GM15510 (cell line): ENCODE data around the gene CRIP1.
A peak's percentile ranks its signal among the peaks of the same experiment; 100 is the strongest.

Experiments used
- POLR2A ChIP-seq: IDR thresholded peaks from 3 replicates; pipeline ENCODE4 v1.6.1; 2011; ENCODE audit warnings: borderline replicate concordance; ENCODE audit not compliant: insufficient read length; ENCODE audit errors: extremely low read depth

The CRIP1 gene

DNA sequence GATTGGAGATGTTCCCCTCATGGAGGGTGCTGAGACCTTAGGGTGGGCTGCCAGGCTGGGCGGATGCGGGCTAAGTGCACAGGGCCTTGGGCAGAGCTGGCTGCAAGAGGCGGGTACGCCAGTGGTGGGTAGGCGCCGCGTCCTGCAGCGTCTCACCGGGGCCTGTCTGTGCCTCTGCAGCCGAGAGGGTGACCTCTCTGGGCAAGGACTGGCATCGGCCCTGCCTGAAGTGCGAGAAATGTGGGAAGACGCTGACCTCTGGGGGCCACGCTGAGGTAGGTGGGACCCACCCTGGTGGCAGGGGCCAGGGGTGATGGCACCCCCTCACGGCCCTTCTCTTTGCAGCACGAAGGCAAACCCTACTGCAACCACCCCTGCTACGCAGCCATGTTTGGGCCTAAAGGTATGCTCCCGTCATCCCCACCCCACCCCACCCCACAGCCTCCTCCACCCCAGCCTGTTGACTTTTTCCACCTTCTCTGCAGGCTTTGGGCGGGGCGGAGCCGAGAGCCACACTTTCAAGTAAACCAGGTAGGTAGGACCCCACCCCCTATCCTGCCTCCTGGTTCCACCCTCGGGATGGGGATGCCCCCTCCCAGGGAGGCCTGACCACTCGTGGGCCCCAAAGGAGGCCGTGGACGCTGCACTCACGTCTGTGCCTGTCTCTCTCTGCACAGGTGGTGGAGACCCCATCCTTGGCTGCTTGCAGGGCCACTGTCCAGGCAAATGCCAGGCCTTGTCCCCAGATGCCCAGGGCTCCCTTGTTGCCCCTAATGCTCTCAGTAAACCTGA, 1.5 kb downstream of the CRIP1 start:
- TF ChIP-seq POLR2A: no peak

DNA sequence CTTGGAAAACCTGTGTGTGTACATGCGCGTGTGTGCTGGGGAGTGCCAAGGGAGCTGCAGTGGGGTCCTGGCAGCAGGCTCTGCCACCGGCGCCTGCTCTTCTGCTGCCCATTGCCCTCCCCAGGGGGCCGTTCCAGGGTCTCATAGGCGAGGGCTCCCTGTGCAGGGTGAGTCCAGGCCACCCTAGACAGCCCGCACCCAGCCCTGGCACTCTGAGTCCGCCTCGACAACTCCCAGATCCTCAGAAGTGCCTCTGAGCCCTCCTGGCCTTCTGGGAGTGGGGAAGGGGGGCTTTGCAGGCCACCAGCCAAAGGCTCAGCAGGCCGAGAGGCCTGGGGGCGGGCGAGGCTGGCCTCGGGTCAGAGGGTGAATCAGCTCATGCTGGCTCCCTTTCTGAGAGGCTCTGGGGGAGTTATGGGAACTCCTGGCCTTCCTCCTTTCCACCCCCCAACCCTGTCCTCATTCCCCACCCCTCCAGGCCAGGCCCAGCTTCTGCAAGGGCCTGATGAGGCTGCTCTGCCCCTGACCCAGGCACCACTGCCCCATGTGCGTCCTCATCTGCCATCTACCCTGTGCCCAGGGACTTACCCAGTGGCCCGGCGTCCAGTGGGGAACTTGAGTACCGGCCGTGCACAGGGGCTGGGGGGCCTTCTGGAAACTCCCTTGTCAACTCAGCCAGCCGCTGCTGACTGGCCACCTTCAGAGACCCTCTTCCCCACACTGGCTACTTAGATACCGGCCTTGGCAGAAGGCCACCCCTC, 2.3 kb downstream of the CRIP1 start:
- no peak for TF ChIP-seq POLR2A

DNA sequence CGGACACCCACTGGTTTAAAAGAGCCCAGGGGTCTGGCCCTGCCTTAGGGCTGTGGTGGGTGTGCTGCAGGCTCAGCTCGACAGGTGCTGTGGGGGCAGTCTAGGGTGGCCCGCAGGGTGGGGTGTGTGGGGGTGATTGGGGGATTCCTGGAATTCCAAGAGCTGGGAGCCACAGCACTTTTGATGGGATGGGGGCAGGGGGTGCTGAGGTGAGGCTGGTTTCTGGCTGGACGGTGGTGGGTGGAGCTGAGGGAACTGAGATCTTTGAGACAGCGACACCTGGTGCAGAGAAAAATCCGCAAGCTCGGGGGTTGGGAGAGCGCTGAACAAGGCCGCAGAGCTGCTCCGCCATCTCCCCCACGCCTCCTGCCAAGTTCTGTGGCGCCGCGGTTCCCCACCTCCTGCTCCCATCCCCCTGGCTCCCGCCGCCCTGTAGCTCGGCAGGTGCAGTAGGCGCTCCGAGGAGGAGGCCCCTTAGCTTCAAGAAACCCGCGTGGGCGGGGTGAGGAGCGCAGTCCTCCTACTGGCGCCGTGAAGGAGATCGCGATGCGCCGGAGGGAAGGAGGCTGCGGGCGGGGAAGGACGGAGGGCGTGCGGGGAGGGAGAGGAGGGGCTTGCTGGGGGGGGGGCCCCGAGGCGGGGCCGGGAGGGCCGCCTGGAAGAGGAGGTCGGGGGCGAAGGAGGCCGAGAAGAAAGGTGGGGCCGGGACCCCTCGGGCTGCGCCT, 3.0 kb downstream of the CRIP1 start:
- TF ChIP-seq POLR2A: no peak

DNA sequence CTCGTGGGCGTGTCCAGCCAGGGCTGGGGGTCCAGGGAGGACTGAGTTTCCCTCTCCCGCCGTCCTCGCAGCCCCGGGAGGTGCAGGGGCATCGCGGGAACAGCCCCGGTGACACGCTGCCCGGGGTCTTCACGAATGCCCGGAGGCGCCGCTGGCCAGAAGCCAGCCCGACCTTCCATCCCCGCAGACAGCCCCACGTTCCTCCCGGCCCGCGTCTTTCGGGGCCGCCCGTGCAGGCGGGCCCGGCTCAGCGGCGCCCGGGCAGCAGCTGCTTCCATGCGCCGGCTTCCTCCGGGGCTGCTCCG, 3.5 kb downstream of the CRIP1 start:
- no peak for TF ChIP-seq POLR2A

DNA sequence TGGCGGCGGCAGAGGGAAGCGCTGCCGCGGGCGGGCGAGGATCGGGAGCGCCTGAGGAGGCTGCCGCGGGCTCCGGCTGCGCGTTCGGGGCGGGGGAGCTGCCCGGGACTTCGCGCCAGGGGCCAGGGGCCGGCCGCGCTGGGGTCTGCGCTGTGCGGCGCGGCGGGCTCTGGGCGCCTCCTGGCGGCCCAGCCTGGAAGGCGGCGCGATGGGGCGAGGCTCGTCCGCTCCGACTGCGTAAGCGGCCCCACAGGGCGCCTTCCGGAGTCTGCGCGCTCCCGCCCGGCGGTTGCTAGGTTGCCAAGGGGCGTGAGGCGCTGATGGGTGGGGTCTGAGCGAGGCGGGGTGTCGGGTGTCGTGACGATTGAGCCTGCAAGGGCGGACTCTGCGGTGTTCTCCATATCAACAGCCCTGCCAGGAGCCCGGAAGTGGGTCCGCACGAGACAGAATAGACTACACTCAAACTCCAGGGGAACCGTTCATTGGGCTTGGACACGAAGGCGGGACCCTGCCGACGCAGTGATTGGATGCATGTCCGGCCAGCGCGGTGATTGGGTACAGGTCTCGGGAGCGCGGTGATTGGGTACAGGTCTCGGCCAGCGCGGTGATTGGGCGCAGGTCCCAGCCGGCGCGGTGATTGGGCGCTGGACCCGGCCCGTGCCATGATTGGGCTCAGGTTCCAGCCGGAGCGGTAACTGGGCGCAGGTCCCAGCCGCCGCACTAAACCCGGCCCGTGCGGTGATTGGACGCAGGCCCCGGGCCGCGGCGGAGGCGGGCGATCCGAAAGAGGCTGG, 4.1 kb downstream of the CRIP1 start, which contains the start of gene TEDC1:
Gene TEDC1 (plus strand): TSS at position 675 of the 794 bp plus-strand sequence. CDS start 130 bp downstream, outside the sequence.
- peak; percentile 83 for TF ChIP-seq POLR2A

DNA sequence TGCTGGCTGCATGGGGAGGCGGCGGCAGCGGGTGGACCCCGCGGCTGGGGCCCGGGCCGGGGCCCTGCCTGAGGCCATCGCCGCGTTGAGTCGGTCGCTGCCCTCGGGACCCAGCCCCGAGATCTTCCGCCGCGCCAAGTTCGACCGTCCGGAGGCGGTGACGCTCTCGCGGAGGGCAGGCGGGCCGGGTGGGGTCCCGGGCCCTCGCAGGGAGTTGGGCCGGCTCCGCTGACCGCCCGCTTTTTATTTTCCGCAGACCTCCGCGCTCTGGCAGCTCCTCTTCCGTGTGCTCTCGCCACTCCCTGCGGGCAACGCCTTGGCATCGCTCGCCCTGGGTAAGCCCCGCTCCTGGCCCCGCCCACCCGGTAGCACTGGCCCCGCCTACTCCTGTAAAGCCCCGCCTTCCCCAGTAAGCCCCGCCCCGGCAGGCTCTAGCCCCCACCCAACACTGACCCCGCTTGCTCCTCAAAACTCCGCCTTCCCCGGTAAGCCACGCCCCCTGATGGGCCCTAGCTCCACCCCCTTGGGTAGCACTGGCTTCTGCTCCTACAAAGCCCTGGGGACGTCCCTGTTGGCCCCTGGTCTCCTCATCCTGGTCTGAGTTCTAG, 4.8 kb downstream of the CRIP1 start:
- no peak for TF ChIP-seq POLR2A

DNA sequence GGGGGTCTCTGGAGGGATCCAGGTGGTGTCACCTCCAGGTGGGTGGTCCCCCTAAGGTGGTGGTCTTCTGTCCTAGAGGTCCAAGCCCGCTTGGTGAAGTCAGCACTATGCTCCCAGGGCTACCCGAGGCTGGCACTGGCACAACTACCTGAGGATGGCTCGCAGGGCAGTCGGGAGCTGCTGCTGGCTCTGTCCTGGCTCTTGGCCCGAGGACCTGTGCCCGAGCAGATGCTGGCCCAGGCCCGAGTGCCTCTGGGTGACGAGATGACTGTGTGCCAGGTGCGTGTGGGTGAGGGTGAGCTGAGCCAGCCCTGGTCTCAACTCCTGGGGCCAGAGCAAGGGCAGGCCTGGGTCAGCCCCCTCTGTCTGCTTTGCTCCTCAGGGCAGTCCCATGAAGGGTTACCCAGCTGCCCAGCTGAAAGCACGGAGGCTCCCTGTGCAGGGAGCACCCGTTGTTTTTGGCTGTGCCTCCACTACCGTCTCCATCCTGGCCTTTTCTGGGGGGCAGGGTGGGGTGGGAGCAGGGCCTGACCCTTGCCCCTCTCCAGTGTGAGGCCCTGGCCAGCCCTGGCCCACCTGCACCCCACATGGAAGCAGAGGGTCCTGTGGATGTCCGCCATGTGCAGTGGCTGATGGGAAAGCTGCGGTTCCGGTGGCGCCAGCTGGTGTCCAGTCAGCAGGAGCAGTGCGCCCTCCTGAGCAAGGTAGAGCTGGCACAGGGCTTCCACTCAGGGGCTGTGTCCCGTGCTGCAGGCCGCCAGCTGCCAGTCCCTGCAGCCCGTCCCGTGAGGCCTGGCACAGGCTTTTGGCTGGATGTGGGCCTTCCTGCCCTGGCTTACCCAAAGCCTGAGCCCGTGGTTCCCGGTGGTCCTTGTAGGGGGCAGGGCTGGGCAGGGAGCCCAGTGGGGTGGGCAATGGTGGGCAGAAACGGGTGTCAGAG, 5.6 kb downstream of the CRIP1 start:
- TF ChIP-seq POLR2A: no peak

DNA sequence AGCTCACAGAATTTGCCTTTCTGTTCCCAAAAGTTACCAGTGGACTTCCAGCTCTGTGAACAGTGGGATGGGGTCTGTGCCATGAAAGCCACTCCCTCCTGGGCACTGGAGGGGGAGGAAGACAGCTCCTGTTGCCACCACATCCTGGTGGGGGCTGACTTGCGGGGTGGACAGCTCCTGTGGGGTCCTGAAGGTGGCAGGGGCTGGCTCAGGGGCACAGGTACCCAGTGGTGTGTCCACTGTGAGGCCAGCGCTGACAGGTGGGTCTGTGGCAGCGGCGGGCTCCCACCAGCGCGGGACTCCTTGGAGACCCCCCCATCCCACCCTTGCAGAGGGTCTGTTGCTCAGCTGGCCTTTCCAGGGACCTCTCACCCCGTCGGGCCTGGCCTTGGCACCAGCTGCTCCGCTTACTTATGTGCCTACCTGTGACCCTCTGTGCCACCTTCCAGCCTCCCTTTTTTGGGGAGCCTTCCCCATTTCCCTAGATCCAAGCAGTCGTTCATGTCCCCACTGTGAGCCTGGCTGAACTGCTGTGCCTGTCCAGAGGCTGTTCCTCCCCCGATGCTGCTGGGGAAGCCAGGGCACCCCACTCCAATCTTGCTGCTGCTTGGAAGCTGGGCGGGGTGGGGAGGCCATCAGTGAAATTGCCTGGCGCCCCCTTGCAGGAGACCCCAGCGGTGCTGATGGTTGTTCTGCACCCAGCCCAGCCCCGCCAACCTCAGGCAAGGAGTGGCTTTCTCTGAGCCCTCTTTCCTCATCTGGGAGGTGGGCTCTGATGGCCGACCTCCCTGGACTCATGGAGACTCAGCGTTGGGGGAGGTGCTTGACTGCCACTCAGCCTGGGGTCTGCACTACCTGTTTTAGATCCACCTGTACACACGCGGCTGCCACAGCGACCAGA, 6.5 kb downstream of the CRIP1 start:
- TF ChIP-seq POLR2A: no peak

DNA sequence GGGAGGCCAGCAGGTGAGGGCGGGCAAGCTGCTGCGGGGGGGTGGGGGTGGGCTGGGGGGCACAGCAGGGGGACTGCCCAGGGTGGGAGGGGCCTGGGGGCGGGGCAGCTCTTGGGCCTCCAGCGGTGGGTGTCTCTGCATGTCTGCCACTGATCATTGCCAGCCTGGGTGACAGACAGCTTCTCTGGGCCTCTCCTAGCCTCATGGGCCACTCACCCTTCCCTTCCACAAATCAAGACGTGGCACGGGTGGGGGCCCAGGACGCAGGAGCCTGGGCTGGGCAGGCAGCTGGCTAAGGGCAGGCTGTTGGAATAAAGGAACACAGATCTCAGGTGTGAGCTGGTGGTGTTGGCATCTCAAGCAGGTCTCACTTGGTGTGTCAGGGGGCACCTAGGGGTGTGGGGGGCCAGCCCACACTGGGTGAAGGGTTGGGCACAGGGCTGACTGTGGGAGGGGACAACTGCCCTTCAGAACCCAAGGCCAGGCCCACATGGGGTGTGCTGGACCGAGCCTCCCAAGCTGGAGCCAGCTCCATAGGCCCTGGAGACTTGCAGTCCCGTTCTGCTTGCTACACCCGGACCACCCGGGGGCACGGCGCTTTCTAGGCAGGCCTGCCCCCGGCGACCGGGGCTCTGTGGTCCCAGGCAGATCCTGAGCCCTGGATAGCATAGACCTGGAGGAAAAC, 7.4 kb downstream of the CRIP1 start:
- no peak for TF ChIP-seq POLR2A

DNA sequence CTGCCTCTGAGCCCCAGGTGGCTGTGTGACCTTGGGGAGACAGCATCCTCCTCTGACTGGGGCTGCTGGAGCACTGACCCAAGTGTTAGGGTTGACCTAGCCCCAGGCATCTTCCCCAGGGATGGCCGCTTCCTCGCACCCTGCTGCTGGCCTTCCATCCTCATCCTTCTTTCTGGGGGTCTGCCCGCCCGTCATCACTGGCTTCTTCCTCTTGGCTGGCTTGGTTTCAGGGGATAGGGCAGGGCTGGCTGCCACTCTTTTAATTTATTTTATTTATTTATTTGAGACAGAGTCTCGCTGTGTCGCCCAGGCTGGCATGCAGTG, 7.9 kb downstream of the CRIP1 start:
- TF ChIP-seq POLR2A: no peak

DNA sequence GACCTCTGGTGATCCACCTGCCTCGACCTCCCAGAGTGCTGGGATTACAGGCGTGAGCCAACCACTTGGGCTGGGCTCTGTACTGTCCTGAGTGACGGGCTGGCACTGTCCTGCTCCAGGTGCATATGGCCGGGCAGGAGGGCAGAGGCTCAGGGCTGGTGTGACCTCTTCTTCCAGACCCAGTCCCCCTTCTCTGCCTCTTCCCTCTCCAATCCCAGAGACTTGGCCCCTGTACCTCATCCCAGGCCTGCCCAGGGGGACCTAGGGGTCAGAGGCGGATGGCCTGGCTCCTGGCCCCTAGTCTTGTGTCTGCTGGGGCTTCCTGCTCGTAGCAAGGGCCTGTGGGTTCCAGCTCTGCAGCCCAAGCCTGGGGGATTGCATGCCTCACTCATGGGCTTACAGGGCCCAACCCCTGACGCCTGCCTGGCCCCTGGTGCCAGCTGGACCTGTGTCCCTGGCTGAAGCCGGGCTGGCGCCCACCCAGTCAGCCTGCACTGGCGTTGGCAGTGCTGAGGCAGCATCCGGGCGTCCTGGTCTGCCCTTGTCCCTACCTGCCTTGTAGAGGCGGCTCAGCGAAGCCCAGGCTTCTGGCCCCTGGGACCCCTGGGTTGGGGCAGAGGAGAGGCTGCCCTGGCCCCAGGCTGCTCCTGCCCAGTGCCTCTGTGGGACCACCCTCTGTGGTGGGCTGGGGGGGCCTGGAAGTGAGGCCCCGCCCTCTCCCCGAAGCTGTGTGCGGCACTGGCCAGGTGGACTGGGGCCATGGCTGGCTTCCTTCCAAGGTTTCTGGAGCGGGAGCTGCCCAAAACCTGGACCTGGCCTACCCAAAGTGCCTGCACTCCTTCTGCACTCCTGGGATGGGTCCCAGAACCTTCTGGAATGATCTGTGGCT, 8.7 kb downstream of the CRIP1 start:
- no peak for TF ChIP-seq POLR2A
